Trophoblast cell (in vitro differentiated cells and primary cell): ENCODE measurements around the gene CYGB.
A peak's percentile ranks its signal among the peaks of the same experiment; 100 is the strongest.
"Not testable (repeated sequence)": the region's sequence is repeated elsewhere in the genome, so short reads cannot be mapped to it uniquely, and the experiment has no call there.

Experiments
- DNase-seq, 2 donors: peaks; one replicate each; pipeline ENCODE4 v3.0.0-alpha.2; 2016
- H2AFZ ChIP-seq: 2 replicates; pipeline ENCODE4 v1.6.1; 2013; ENCODE audit warnings: low read length, moderate library complexity, mild to moderate bottlenecking; ENCODE audit not compliant: insufficient read depth, poor library complexity
- H2AK5ac ChIP-seq: 2 replicates; pipeline ENCODE4 v1.6.1; 2013; ENCODE audit warnings: mild to moderate bottlenecking, low read length
- H2BK120ac ChIP-seq: 2 replicates; pipeline ENCODE4 v1.6.1; 2013; ENCODE audit warnings: low read length, mild to moderate bottlenecking, moderate library complexity; ENCODE audit not compliant: insufficient read depth, poor library complexity
- H2BK12ac ChIP-seq: 2 replicates; pipeline ENCODE4 v1.6.1; 2013; ENCODE audit warnings: mild to moderate bottlenecking, low read length, moderate library complexity
- H2BK5ac ChIP-seq: 2 replicates; pipeline ENCODE4 v1.6.1; 2013; ENCODE audit warnings: low read length, low read depth, moderate library complexity, mild to moderate bottlenecking; ENCODE audit not compliant: poor library complexity
- H3K14ac ChIP-seq: 2 replicates; pipeline ENCODE4 v1.6.1; 2013; ENCODE audit warnings: mild to moderate bottlenecking, low read length
- H3K18ac ChIP-seq: 2 replicates; pipeline ENCODE4 v1.6.1; 2013; ENCODE audit warnings: mild to moderate bottlenecking, low read length
- H3K23ac ChIP-seq: 2 replicates; pipeline ENCODE4 v1.6.1; 2013; ENCODE audit warnings: low read length
- H3K27ac ChIP-seq: 2 replicates; pipeline ENCODE4 v1.5.1; 2013; ENCODE audit warnings: low read depth, mild to moderate bottlenecking, inconsistent platforms, low read length, moderate library complexity
- H3K27me3 ChIP-seq: 2 replicates; pipeline ENCODE4 v1.6.1; 2013; ENCODE audit warnings: inconsistent platforms, mild to moderate bottlenecking, low read length, moderate library complexity; ENCODE audit not compliant: insufficient read depth
- H3K36me3 ChIP-seq, 2 experiments: 1 replicate in 1 of 2; 2 replicates in 1 of 2; pipeline ENCODE4 v1.6.1; 2013; ENCODE audit warnings: low read length in 2 of 2, mild to moderate bottlenecking in 2 of 2, moderate library complexity in 1 of 2; ENCODE audit not compliant: insufficient read depth in 2 of 2, control insufficient read depth in 1 of 2
- H3K4ac ChIP-seq: 2 replicates; pipeline ENCODE4 v1.6.1; 2013; ENCODE audit warnings: low read depth, mild to moderate bottlenecking, low read length, moderate library complexity
- H3K4me1 ChIP-seq, 2 experiments: 1 replicate in 1 of 2; 2 replicates in 1 of 2; pipeline ENCODE4 v1.6.1; 2013; ENCODE audit warnings: low read length in 2 of 2, mild to moderate bottlenecking in 2 of 2, moderate library complexity in 1 of 2; ENCODE audit not compliant: insufficient read depth in 2 of 2, control insufficient read depth in 1 of 2
- H3K4me2 ChIP-seq: 2 replicates; pipeline ENCODE4 v1.6.1; 2013; ENCODE audit warnings: inconsistent platforms, mild to moderate bottlenecking, low read length, moderate library complexity
- H3K4me3 ChIP-seq: 2 replicates; pipeline ENCODE4 v1.5.1; 2013; ENCODE audit warnings: mild to moderate bottlenecking, low read depth, low read length, inconsistent platforms
- H3K79me1 ChIP-seq: one replicate; pipeline ENCODE4 v1.6.1; 2013; ENCODE audit warnings: low read length
- H3K79me2 ChIP-seq: 2 replicates; pipeline ENCODE4 v1.6.1; 2013; ENCODE audit warnings: low read length, mild to moderate bottlenecking; ENCODE audit not compliant: control insufficient read depth, insufficient read depth, poor library complexity
- H3K9ac ChIP-seq: 2 replicates; pipeline ENCODE4 v1.6.1; 2013; ENCODE audit warnings: mild to moderate bottlenecking, low read length
- H3K9me3 ChIP-seq: 2 replicates; pipeline ENCODE4 v1.6.1; 2013; ENCODE audit warnings: low read depth, mild to moderate bottlenecking, control low read depth, inconsistent platforms, low read length; ENCODE audit not compliant: insufficient read depth
- H4K12ac ChIP-seq: 2 replicates; pipeline ENCODE4 v1.6.1; 2013; ENCODE audit warnings: low read depth, mild to moderate bottlenecking, low read length, moderate library complexity
- H4K8ac ChIP-seq: 2 replicates; pipeline ENCODE4 v1.6.1; 2013; ENCODE audit warnings: low read depth, mild to moderate bottlenecking, low read length, moderate library complexity
- H4K91ac ChIP-seq: one replicate; pipeline ENCODE4 v1.6.1; 2013; ENCODE audit warnings: low read depth, mild to moderate bottlenecking, low read length, moderate library complexity
- WGBS: extraction: QIAGEN DNeasy Blood & Tissue Kit; methylation state at CpG from one replicate; pipeline ENCODE4 v1.1.7; 2013; ENCODE audit warnings: missing lambda C conversion rate; ENCODE audit not compliant: insufficient read length, insufficient coverage; ENCODE audit errors: extremely low coverage; 5-methylcytosine and 5-hydroxymethylcytosine counted together

Gene CYGB

GRCh38 chr17:76523084-76524037, 14.1 kb downstream of the CYGB start:
- no CpG with 5 or more reads among the region's 35 CpGs for WGBS

DNA sequence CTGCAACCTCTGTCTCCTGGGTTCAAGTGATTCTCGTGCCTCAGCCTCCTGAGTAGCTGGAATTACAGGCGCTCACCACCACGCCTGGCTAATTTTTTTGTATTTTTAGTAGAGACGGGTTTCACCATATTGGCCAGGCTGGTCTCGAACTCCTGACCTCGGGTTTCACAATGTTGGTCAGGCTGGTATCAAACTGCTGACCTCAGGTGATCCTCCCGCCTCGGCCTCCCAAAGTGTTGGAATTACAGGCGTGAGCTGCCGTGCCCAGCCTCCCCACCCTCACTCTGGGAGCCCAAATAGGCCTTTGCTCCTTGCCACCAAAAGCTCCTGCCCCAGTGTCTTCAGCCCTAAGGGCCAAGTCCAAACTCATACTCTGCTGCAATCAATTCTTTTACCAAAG, 15.8 kb downstream of the CYGB start:
- H3K4me3 ChIP-seq, H4K91ac ChIP-seq, H2AFZ ChIP-seq, H3K4me2 ChIP-seq, H3K4ac ChIP-seq, H2BK5ac ChIP-seq, H3K9me3 ChIP-seq, H3K4me1 ChIP-seq, H3K27ac ChIP-seq, H3K18ac ChIP-seq, H3K36me3 ChIP-seq, H3K79me2 ChIP-seq, H3K14ac ChIP-seq, H2BK120ac ChIP-seq, H3K27me3 ChIP-seq, H4K8ac ChIP-seq, H4K12ac ChIP-seq, DNase-seq, H3K23ac ChIP-seq, H3K9ac ChIP-seq, H2BK12ac ChIP-seq, H2AK5ac ChIP-seq, H3K79me1 ChIP-seq: not testable (repeated sequence)
- WGBS: no CpG with 5 or more reads among the region's 10 CpGs

More at GRCh38 chr17:76523084-76524037, 14.1 kb downstream of the CYGB start:
- Histone ChIP-seq H2BK120ac (no peak overlapping the region), H3K79me2 (no peaks in the 10 kb centered on the region), H4K8ac (no peak overlapping the region), H3K14ac (no peak overlapping the region), H3K27ac (no peak overlapping the region), H2BK12ac (no peak overlapping the region), H3K23ac (no peak overlapping the region), H3K4me1 (peaks cover 10 to 17% of the 10 kb centered on the region in 2 experiments), H3K4me3 (no peak overlapping the region), H4K91ac (no peak overlapping the region), H3K9ac (peak overlapping the region; percentile 55), H3K79me1 (no peaks in the 10 kb centered on the region), H3K9me3 (no peaks in the 10 kb centered on the region), H2AK5ac (peak overlapping the region; percentile 57), H2BK5ac (no peak overlapping the region), H2AFZ (no peak overlapping the region), H3K18ac (no peak overlapping the region), H4K12ac (no peak overlapping the region), H3K27me3 (no peaks in the 10 kb centered on the region), H3K36me3 (no peaks in the 10 kb centered on the region), H3K4me2 (peak overlapping the region; percentile 48), H3K4ac (no peak overlapping the region)
- DNase-seq: peak; percentile 57 to 79

GRCh38 chr17:76521262-76521661, 16.2 kb downstream of the CYGB start:
- Histone ChIP-seq H4K91ac (no peak overlapping the region), H3K9me3 (peaks cover 3% of the 10 kb centered on the region), H3K79me1 (no peaks in the 10 kb centered on the region), H2BK5ac (no peak overlapping the region), H3K27ac (no peak overlapping the region), H3K9ac (no peak overlapping the region), H3K36me3 (no peaks in the 10 kb centered on the region), H2BK12ac (no peak overlapping the region), H3K4me1 (peaks cover 5 to 8% of the 10 kb centered on the region in 2 experiments), H2BK120ac (no peak overlapping the region), H3K27me3 (no peaks in the 10 kb centered on the region), H3K4me2 (no peak overlapping the region), H3K79me2 (no peaks in the 10 kb centered on the region), H4K8ac (no peak overlapping the region), H2AK5ac (no peak overlapping the region), H3K14ac (no peak overlapping the region), H3K4me3 (no peak overlapping the region), H3K23ac (no peak overlapping the region), H3K4ac (no peak overlapping the region), H4K12ac (no peak overlapping the region), H3K18ac (no peak overlapping the region), H2AFZ (no peak overlapping the region)
- no CpG with 5 or more reads among the region's 7 CpGs for WGBS
- no peak for DNase-seq

GRCh38 chr17:76519048-76519966, 18.2 kb downstream of the CYGB start:
- Histone ChIP-seq H3K14ac (no peak overlapping the region), H3K36me3 (no peaks in the 10 kb centered on the region), H3K79me1 (no peaks in the 10 kb centered on the region), H3K79me2 (no peaks in the 10 kb centered on the region), H3K9ac (no peak overlapping the region), H4K12ac (no peak overlapping the region), H4K91ac (no peak overlapping the region), H2AK5ac (no peak overlapping the region), H3K27ac (no peak overlapping the region), H4K8ac (no peak overlapping the region), H3K4me1 (peaks cover 0 to 4% of the 10 kb centered on the region in 2 experiments), H3K23ac (no peak overlapping the region), H3K27me3 (no peaks in the 10 kb centered on the region), H3K4ac (no peak overlapping the region), H3K4me3 (no peak overlapping the region), H2BK120ac (no peak overlapping the region), H2BK5ac (no peak overlapping the region), H2BK12ac (no peak overlapping the region), H3K18ac (no peak overlapping the region), H3K9me3 (peaks cover 3% of the 10 kb centered on the region), H2AFZ (no peak overlapping the region), H3K4me2 (no peak overlapping the region)
- no CpG with 5 or more reads among the region's 15 CpGs for WGBS
- DNase-seq: no peak
